ENCODE measurements around the gene LRMDA.

- TF ChIP-seq CTCF (IDR thresholded peaks at IDR 0.05), result no peak
- TF ChIP-seq POLR2A (IDR thresholded peaks at IDR 0.05), result no peak
- no peak for TF ChIP-seq POLR2AphosphoS5 (IDR thresholded peaks at IDR 0.05)
- no peak for TF ChIP-seq EP300 (IDR thresholded peaks at IDR 0.05)
Measured at GRCh38 chr10:75417522-75417927, 13.9 kb upstream of the LRMDA start.
